Measurements from ENCODE around the gene R3HDM4.

DNA sequence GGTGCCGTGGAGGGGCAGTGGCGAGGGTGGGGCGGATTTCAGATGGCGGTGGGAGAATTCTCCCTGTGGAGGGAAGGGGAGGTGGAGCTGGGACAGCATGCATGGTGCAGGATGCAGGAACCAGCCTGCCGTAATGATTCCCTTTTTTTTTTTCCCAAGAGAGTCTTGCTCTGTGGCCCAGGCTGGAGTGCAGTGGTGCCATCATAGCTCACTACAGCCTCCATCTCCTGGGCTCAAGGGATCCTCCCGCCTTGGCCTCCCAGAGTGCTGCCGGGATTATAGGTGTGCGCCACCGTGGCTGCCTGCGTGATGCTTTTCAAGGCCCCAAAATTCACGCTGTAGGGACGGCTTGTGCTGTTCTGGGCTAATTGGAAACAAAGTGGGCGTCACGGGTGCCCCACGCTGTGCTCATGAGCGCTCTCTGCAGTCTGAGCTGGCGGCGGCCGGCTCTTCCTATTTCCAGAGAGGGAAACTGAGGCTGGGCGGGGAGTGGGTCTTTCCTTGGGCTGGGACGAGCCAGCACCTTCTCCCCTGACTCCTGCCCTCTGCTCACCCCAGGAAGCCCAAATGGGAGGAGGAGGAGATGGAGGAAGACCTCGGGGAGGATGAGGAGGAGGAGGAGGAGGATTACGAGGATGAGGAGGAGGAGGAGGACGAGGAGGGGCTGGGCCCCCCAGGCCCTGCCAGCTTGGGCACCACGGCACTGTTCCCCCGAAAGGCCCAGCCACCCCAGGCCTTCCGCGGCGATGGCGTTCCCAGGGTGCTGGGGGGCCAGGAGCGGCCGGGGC is 19.0 kb upstream of the R3HDM4 start:
- TF ChIP-seq JUND (IDR thresholded peaks at IDR 0.05) (no peak), GABPA (IDR thresholded peaks at IDR 0.05 in 1 of 2, conservative IDR thresholded peaks at IDR 0.05 in 1 of 2) (no peak), RXRA (IDR thresholded peaks at IDR 0.05) (no peak), HNF4A (conservative IDR thresholded peaks at IDR 0.05) (no peak), SP1 (IDR thresholded peaks at IDR 0.05) (no peak), RAD21 (IDR thresholded peaks at IDR 0.05) (no peak), TAF1 (conservative IDR thresholded peaks at IDR 0.05) (no peak), HNF4G (IDR thresholded peaks at IDR 0.05) (no peak), EGR1 (IDR thresholded peaks at IDR 0.05; ENCODE audit: low read depth in 2 of 2) (no peak)
- TF ChIP-seq, protein P1, sequence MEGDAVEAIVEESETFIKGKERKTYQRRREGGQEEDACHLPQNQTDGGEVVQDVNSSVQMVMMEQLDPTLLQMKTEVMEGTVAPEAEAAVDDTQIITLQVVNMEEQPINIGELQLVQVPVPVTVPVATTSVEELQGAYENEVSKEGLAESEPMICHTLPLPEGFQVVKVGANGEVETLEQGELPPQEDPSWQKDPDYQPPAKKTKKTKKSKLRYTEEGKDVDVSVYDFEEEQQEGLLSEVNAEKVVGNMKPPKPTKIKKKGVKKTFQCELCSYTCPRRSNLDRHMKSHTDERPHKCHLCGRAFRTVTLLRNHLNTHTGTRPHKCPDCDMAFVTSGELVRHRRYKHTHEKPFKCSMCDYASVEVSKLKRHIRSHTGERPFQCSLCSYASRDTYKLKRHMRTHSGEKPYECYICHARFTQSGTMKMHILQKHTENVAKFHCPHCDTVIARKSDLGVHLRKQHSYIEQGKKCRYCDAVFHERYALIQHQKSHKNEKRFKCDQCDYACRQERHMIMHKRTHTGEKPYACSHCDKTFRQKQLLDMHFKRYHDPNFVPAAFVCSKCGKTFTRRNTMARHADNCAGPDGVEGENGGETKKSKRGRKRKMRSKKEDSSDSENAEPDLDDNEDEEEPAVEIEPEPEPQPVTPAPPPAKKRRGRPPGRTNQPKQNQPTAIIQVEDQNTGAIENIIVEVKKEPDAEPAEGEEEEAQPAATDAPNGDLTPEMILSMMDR (IDR thresholded peaks at IDR 0.05; ENCODE audit: low read depth, low read length, missing input control): no peak
- TF ChIP-seq, protein P2, sequence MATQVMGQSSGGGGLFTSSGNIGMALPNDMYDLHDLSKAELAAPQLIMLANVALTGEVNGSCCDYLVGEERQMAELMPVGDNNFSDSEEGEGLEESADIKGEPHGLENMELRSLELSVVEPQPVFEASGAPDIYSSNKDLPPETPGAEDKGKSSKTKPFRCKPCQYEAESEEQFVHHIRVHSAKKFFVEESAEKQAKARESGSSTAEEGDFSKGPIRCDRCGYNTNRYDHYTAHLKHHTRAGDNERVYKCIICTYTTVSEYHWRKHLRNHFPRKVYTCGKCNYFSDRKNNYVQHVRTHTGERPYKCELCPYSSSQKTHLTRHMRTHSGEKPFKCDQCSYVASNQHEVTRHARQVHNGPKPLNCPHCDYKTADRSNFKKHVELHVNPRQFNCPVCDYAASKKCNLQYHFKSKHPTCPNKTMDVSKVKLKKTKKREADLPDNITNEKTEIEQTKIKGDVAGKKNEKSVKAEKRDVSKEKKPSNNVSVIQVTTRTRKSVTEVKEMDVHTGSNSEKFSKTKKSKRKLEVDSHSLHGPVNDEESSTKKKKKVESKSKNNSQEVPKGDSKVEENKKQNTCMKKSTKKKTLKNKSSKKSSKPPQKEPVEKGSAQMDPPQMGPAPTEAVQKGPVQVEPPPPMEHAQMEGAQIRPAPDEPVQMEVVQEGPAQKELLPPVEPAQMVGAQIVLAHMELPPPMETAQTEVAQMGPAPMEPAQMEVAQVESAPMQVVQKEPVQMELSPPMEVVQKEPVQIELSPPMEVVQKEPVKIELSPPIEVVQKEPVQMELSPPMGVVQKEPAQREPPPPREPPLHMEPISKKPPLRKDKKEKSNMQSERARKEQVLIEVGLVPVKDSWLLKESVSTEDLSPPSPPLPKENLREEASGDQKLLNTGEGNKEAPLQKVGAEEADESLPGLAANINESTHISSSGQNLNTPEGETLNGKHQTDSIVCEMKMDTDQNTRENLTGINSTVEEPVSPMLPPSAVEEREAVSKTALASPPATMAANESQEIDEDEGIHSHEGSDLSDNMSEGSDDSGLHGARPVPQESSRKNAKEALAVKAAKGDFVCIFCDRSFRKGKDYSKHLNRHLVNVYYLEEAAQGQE (IDR thresholded peaks at IDR 0.05): no peak
- TF ChIP-seq, protein P3, sequence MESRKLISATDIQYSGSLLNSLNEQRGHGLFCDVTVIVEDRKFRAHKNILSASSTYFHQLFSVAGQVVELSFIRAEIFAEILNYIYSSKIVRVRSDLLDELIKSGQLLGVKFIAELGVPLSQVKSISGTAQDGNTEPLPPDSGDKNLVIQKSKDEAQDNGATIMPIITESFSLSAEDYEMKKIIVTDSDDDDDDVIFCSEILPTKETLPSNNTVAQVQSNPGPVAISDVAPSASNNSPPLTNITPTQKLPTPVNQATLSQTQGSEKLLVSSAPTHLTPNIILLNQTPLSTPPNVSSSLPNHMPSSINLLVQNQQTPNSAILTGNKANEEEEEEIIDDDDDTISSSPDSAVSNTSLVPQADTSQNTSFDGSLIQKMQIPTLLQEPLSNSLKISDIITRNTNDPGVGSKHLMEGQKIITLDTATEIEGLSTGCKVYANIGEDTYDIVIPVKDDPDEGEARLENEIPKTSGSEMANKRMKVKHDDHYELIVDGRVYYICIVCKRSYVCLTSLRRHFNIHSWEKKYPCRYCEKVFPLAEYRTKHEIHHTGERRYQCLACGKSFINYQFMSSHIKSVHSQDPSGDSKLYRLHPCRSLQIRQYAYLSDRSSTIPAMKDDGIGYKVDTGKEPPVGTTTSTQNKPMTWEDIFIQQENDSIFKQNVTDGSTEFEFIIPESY (IDR thresholded peaks at IDR 0.05): no peak
- TF ChIP-seq, protein P4, sequence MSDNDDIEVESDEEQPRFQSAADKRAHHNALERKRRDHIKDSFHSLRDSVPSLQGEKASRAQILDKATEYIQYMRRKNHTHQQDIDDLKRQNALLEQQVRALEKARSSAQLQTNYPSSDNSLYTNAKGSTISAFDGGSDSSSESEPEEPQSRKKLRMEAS (IDR thresholded peaks at IDR 0.05): no peak

All from liver (tissue), 3 donors.